Left lung (tissue), 10 donors: ENCODE data around the gene LIMK2. TPM values are rescaled to one million over a fixed set of nuclear protein-coding genes. Genes with fewer than 3 reads are reported as not detected.
A peak's percentile ranks its signal among the peaks of the same experiment; 100 is the strongest.

ENCODE experiments used
- ATAC-seq: fragments of 200-7000 bp; cut with Tn5 transposase; one replicate; pipeline ENCODE4 v1.9.1; 2020; ENCODE audit warnings: moderate library complexity
- DNase-seq, 4 donors: peaks; one replicate each; pipeline ENCODE4 v3.0.0-alpha.2; 2013 to 2020
- H3K27ac ChIP-seq, 2 donors: fragments of 200-600 bp; sonication (generic) in 1 of 2; one replicate each; pipeline versions ENCODE4 v1.5.0 to v1.8.0; 2020 to 2021
- H3K27me3 ChIP-seq, 2 donors: fragments of 200-600 bp; sonication (generic) in 1 of 2; one replicate each; pipeline versions ENCODE4 v1.5.0 to v1.8.0; 2020 to 2021
- H3K36me3 ChIP-seq, 2 donors: fragments of 200-600 bp; sonication (generic) in 1 of 2; one replicate each; pipeline versions ENCODE4 v1.5.0 to v1.8.0; 2020 to 2021
- H3K4me1 ChIP-seq, 2 donors: fragments of 200-600 bp; one replicate each; pipeline ENCODE4 v1.8.0; 2021
- H3K4me3 ChIP-seq, 2 donors: fragments of 200-600 bp; sonication (generic) in 1 of 2; one replicate each; pipeline versions ENCODE4 v1.5.0 to v1.8.0; 2020 to 2021; ENCODE audit warnings: mild to moderate bottlenecking in 1 of 2
- H3K9me3 ChIP-seq, 2 donors: fragments of 200-600 bp; sonication (generic) in 1 of 2; one replicate each; pipeline versions ENCODE4 v1.5.0 to v1.8.0; 2020 to 2021
- CTCF ChIP-seq, 2 donors: fragments of 200-600 bp; sonication (generic) in 1 of 2; IDR thresholded peaks; one replicate each; pipeline versions ENCODE4 v1.5.0 to v1.8.0; 2021; ENCODE audit warnings: antibody characterized with exemption in 2 of 2
- intact Hi-C, 2 donors: fragments of 100-400 bp; cut with DNase I; formaldehyde crosslinking; loops; one replicate each; pipeline versions ENCODE4 v1.11.2 to v1.14.2; 2022
- polyA plus RNA-seq, 6 donors: library from polyadenylated mRNA; unstranded; fragments of 120-200 nt; gene quantifications; one replicate each; pipeline ENCODE4 v1.2.1, GENCODE V29; 2013; ENCODE audit not compliant: insufficient read length in 6 of 6
- total RNA-seq, 2 donors: library from RNA; stranded (reverse); fragmentation: NEBNext Ultra II Directional; extraction: Animal tissue kit (Norgen Biotek cat#: 25700); gene quantifications; one replicate each; pipeline ENCODE4 v1.2.1, GENCODE V29; 2021
- donor health status: DM: no; HTN: yes; CAD: no.
- donor health status: DM: no; HTN: no; CAD: no.

LIMK2 gene
- total and polyA plus RNA-seq, 8 donors, result 47.4 to 87.6 (median 53.6) TPM

DNA sequence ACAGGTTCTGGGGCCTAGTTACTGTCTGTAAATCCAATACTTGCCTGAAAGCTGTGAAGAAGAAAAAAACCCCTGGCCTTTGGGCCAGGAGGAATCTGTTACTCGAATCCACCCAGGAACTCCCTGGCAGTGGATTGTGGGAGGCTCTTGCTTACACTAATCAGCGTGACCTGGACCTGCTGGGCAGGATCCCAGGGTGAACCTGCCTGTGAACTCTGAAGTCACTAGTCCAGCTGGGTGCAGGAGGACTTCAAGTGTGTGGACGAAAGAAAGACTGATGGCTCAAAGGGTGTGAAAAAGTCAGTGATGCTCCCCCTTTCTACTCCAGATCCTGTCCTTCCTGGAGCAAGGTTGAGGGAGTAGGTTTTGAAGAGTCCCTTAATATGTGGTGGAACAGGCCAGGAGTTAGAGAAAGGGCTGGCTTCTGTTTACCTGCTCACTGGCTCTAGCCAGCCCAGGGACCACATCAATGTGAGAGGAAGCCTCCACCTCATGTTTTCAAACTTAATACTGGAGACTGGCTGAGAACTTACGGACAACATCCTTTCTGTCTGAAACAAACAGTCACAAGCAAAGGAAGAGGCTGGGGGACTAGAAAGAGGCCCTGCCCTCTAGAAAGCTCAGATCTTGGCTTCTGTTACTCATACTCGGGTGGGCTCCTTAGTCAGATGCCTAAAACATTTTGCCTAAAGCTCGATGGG is 66.7 kb downstream of the LIMK2 start:
- Histone ChIP-seq H3K4me3 (no peak overlapping the region), H3K27ac (peak overlapping the region; percentile 13 to 50), H3K9me3 (no peaks in the 10 kb centered on the region), H3K36me3 (peaks cover 0 to 96% of the 10 kb centered on the region in 2 donors), H3K4me1 (peaks cover 0 to 4% of the 10 kb centered on the region in 2 donors), H3K27me3 (no peaks in the 10 kb centered on the region)
- DNase-seq, result no peak
- TF ChIP-seq CTCF (IDR thresholded peaks at IDR 0.05), result no peak
- no peak for ATAC-seq
- intact Hi-C loops, result no loop called here

- H3K27me3 ChIP-seq, result no peaks in the 10 kb centered on the region
- H3K4me1 ChIP-seq, result peaks cover 0 to 7% of the 10 kb centered on the region in 2 donors
- no peak for TF ChIP-seq CTCF (IDR thresholded peaks at IDR 0.05)
- peak overlapping the region; percentile 13 to 50 for H3K27ac ChIP-seq
- peaks cover 0 to 96% of the 10 kb centered on the region in 2 donors for H3K36me3 ChIP-seq
- intact Hi-C loops, result no loop called here
- DNase-seq, result no peak
- ATAC-seq, result no peak
- no peaks in the 10 kb centered on the region for H3K9me3 ChIP-seq
- H3K4me3 ChIP-seq, result no peak overlapping the region
Measured at GRCh38 chr22:31279327-31279669, 67.2 kb downstream of the LIMK2 start.

GRCh38 chr22:31279821-31280505 is 67.9 kb downstream of the LIMK2 start:
- Histone ChIP-seq H3K9me3 (no peaks in the 10 kb centered on the region), H3K27me3 (no peaks in the 10 kb centered on the region), H3K27ac (peak overlapping the region in 1 of 2 donors; percentile 23), H3K4me3 (no peak overlapping the region), H3K4me1 (peaks cover 0 to 14% of the 10 kb centered on the region in 2 donors), H3K36me3 (peaks cover 0 to 96% of the 10 kb centered on the region in 2 donors)
- TF ChIP-seq CTCF (IDR thresholded peaks at IDR 0.05), result no peak
- ATAC-seq (peak; percentile 25), DNase-seq (no peak)
- intact Hi-C loops, result no loop called here

- DNase-seq, result no peak
- Histone ChIP-seq H3K4me3 (no peak overlapping the region), H3K27ac (peak overlapping the region in 1 of 2 donors; percentile 3), H3K36me3 (peaks cover 0 to 90% of the 10 kb centered on the region in 2 donors), H3K27me3 (no peaks in the 10 kb centered on the region), H3K4me1 (peaks cover 3 to 32% of the 10 kb centered on the region in 2 donors), H3K9me3 (no peaks in the 10 kb centered on the region)
- TF ChIP-seq CTCF (IDR thresholded peaks at IDR 0.05), result no peak
- no peak for ATAC-seq
- intact Hi-C loops, result no loop called here
Measured at GRCh38 chr22:31281733-31282132, 69.6 kb downstream of the LIMK2 start.

GRCh38 chr22:31282748-31283468 is 70.8 kb downstream of the LIMK2 start:
- H3K36me3 ChIP-seq, result peaks cover 0 to 78% of the 10 kb centered on the region in 2 donors
- intact Hi-C loops, result no loop called here
- peak overlapping the region in 1 of 2 donors; percentile 3 for H3K27ac ChIP-seq

More at GRCh38 chr22:31282748-31283468, 70.8 kb downstream of the LIMK2 start:
- H3K4me1 ChIP-seq, result peaks cover 8 to 44% of the 10 kb centered on the region in 2 donors
- ATAC-seq (no peak), DNase-seq (no peak)
- H3K4me3 ChIP-seq, result no peak overlapping the region
- no peaks in the 10 kb centered on the region for H3K9me3 ChIP-seq
- no peak for TF ChIP-seq CTCF (IDR thresholded peaks at IDR 0.05)
- H3K27me3 ChIP-seq, result no peaks in the 10 kb centered on the region
